CD4-positive, alpha-beta T cell treated with Interleukin-6 at 100 ng/mL for 8 hours (primary cell): ENCODE results near the gene TAF4B.
"Not testable (repeated sequence)": the region's sequence is repeated elsewhere in the genome, so short reads cannot be mapped to it uniquely, and the experiment has no call there.

Experiments used
- DNase-seq: peaks from one replicate; pipeline ENCODE4 v3.0.0-alpha.2; 2020; ENCODE audit warnings: mixed read lengths, low spot score

Gene TAF4B

DNA sequence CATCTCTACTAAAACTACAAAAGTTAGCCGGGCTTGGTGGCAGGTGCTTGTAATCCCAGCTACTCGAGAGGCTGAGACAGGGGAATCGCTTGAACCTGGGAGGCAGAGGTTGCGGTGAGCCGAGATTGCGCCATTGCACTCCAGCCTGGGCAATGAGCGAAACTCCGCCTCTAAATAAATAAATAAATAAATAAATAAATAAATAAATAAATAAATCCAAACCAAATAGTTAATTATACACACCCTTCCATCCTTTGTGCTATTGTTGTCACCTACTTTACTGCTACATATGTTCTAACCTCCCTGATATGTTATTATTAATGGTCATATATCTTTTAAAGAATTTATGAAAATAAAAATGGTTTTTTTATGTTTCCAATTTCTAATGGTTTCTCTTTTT is 155.3 kb downstream of the TAF4B start:
- not testable (repeated sequence) for DNase-seq

DNA sequence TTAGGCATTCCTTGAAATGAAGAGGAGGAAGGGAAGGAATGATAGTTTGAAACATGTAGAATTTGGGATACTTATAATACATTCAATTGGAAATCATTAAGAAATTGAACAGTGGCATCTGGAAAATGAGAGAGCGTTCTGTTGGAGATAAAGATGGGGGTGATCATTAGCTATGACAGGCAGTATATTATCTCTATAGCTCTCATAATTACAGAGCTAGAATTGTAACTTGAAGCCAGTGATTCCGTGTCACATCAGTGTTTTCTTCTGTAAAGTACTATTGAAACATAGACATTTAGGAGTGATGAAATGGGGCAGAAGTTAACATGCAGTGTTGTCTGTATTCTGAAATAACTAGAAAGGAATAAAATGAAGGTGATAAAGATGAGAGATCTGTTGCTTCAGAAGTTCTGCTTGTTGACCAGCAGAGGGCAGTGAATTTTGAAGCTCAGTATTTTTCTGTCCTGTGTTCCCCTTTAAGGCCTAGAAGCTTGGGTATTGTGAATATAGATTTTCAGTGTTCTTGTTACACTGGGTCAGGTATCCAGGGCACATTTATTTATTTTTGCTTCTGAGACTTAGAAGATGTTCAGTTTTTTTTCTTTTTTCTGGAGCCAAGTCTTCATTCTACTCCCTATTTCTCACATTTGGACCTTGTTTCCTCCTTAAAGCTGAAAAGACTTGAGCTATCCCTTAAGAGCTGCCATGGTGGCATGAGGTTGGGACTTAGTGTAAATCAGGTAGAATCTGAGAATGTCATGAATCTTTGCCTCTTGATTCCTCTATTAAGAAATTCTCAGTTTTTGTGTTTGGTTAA is 157.4 kb downstream of the TAF4B start:
- DNase-seq, result peak; percentile 13

DNA sequence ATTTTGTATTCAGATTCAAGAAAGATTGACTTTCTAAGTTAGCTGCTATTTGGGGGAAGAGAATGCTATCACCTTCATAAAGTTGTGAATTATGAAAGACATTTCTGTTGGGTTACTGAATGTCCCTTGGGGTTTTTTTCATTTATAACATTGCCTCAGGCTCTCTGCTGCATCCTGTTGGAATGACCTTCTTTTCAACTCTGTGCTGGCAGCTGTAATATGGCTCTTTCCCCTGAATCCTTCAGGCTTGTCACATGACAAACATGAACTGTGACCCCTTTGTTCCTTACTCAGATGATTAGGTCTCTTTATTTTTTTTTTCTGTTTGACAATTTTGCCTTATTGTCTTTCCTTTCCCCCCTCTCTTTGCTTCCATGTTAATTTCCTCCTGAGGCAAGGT is 159.8 kb downstream of the TAF4B start:
- no peak for DNase-seq

DNA sequence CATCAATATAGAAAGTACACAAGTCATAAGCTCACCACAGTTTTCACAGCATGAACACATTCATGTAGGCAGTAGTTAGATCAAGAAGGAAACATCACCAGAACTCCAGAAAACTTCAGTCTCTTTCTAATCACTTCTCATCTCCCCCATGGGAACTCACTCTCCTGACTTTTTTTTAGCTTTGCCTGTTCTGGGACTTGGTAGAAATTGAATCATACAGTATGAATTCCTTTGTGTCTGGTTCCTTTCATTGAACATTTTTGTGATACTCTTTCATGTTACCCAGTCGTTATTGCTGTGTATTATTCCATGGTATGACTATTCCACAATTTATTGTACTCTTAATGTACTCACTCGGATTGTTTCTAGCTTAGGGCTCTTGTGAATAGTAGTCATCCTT is 160.2 kb downstream of the TAF4B start:
- DNase-seq, result no peak

DNA sequence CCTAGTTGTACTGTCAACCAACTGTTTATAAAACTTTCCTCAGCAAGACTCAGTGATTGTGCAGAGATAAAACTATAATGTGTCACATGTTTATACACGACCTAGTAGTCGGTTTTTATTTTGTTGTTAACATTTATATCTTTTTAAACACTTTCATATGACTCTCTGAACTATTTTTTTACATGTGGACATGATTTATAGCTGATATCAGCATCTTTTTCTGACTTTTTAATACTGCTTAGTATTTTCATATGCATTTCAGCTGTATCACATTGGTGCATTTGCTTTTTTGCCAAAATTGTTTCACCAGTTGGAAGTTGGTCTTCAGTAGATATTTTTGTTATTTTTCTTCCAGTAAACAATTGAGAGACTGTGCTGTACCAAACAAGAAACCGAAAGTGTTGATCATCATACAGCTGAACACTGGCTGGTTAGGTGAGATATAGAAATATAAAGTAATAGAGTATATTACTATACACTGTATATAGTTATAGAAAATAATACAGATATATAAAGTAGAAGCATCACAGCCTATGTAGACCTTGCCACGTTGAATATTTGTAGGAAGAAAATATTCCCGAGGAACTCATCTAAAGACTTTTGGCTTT is 167.9 kb downstream of the TAF4B start:
- no peak for DNase-seq

DNA sequence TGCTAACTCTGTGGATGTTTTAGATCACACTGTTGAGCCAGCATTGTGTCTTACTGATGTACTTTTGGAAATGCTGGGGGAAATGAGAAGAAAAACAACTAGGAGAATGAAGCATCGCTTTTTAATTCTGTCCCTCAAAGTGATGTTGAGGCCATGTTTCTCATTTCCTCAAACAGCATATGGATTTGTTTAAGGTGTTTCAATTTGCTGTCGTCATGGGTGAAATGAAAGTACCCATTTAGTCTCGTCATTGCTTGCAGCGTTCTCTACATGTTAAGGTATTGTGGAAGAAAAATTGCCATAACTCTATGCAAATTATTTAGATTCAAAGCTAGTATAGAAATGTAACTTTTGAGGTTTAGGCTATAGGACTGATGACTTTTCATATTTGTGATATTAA is 170.8 kb downstream of the TAF4B start:
- no peak for DNase-seq

DNA sequence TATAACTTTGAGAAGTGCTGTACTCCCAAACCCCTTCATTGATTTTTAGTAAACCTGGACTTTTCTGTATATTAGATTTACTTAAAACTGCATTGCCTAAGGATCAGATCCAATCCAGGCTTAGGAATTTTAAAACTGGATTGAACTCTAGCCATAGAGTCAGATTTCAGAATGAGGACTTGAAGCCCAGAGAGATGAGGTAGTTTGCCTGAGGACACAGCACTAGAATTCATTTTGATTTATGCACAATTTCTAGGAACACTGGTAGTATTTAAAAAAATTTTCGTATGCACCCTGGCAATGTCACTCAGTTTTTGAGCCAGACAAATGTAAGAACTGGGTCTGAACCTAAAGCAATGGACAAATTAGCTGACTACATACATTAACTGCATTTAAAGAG is 177.2 kb downstream of the TAF4B start:
- DNase-seq, result no peak

DNA sequence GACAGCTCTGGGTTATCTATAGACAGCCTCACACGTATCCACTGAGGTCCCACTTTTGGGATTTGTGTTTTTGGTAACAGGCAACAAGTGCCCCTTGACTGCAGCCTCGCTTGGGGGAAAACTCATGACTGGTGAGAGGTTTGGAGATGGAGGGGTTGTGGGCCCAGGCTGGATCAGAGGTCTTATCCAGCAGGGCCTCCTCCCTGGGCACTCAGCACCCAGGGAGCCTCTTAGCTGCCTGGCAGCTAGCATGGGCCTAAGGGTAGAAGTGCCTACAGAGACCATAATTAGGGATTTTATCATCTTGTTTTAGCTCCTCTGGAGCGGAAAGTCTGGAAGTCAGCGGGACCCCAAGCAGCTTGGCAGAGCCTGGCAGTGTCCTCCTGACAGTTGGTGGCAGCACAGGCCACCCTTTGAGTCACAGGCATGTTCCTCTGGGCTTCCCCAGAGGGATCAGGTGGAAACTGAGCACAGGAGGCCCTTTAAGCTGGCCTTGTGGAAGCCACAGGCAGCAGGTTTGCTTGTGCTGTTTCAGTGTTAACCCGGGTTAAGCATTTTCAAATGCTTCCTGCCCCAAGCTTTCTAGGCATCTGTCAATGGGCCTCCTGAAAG is 179.1 kb downstream of the TAF4B start:
- DNase-seq, result no peak

DNA sequence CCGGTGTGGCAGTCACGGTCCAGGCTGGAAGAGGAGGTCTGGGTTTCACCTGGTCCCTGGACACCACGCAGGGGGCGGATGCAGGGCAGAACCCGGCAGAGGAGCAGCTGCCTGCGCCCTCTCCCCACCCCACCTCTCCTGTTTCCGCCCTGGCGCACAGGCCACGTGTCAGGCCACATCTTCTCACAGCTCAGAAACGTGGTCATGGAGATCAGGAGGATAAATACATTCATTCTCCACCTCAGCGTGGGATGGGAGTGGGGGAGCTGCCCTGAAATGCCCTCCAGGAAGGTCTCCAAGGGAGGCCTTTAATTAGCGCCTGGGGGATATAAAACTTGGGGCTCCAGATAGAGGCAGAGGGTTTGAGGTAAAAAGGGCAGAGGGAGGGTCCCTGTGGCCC is 180.1 kb downstream of the TAF4B start:
- DNase-seq, result no peak

DNA sequence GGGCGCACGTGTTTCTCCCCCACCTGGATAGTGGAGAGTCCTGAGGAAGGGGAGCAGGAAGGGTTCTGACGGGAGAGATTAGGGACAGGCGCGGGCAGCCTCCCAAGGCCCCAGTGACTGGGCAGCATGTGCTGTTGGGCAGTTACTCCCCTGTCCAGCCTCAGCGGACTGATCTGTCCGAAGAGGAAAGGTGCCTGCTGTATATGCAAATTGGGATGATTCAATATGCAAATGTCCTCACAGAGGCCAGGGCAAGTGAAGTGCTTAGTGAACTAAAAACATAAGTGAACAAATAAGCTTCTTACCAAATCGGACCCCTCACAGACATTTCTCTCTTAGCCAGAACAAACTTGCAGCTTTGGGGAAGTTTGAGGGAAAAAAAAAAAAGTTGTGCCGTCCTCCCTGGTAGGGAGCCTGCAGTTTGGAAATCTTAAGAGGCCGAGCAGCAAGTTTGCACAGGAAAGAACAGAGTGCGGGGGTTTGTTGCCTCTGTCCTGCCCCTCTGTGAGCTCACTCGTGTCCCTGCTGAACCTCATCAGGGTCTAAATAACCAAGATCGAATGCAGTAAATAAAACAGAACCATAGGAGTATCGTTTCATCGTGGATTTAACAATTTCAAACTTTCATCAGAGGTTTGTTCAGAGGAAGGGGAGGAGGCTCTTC is 180.7 kb downstream of the TAF4B start:
- no peak for DNase-seq

DNA sequence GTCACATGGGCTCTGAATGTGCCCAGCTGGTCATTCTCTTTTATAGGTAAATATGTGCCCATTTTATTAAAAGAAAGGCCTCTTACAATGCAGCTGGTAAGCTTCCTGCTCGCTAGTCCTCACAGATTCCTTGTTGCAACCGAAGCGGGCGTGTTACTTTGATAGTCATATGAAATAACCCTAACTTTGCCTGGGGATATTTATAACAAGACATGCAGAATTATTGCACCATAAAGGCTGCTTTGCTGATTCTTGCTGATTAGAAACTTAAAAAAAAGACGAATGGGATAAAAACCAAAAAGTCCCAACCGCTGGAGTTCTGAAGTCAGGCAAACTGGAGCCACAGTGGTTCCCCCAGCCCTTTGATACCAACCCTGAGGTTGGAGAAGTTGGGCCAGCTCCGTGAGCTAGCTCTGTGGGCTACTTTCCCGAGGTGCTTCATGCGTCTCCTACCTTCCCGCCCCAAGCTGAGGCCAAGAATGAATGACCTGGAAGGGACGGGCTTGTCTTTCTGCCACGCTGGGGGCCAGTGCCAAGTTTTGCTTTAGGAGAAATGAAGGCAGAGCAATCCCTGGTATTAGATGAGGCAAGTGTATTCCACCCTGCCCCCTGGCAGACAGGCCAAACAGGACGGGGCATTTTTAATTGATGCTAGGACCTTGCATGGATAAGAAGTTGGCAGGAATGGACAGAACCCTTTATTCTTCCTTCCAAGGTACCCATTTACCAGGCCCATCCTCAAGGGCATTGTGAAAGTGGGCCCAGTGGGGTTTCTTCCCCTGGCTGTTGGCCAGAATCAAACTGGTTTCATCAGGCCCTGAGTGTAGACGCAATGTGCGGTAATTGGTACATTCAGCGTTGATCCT is 181.7 kb downstream of the TAF4B start:
- no peak for DNase-seq

DNA sequence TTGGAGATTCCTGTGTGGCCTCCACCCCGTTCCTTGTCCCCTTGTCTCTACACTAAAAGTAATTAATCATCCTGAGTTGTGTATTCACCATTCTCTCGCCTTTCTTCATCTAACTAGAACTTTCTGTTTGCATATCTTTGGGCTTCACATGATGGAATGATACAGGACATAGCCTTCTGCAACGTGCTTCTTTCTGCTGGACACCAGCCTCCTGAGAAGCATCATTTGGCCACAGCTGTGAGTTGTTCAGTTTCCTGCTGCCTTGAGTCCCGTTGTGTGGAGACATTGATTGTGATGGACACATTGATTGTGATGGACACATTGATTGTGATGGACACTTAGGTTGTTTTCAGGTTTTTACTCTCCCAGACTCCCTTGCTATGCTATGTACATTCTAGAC is 182.8 kb downstream of the TAF4B start:
- DNase-seq, result no peak

DNA sequence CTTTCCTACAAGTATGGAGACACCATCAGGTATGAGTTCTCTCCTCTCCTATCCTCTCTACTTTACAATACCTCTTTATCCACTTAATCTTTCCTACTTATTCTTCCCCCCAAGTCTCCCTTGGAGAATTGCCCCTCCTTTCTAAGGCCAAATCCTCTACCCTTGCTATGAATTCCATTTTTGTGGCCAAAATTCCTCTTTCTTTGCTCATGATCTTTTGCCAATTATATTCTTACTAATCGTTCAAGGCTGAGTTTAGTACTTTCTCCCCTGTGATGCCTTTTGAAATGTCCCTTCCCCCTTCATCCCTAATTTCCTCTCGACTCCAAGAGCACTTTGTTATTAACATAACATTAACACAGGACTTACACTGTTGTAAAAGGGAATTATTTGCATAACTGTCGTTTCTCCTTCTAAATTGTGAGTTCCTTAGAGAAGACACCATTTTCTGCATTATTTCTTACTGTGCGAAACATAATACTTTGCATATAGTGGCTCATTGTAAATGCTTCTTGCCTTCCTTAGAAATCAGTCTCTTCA is 188.7 kb downstream of the TAF4B start:
- no peak for DNase-seq

DNA sequence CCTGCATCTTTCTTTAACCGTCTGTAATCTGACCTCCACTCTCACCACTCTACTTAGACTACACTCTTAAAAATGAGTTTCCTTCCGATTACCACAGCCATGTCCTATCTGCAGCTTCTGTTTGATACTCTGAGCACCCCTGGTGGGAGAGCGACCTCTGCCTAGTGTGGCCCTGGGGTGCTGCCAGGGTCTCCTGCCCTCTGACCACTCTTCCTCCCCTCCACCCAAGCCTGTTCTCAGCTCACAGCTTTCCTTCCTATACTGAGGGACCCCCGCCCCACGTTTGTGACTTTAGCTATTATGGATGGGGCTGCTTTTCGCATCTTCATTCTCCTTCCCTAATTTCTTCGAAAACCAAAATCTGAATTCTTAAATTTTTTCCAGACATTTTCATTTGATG is 189.4 kb downstream of the TAF4B start:
- DNase-seq, result no peak

DNA sequence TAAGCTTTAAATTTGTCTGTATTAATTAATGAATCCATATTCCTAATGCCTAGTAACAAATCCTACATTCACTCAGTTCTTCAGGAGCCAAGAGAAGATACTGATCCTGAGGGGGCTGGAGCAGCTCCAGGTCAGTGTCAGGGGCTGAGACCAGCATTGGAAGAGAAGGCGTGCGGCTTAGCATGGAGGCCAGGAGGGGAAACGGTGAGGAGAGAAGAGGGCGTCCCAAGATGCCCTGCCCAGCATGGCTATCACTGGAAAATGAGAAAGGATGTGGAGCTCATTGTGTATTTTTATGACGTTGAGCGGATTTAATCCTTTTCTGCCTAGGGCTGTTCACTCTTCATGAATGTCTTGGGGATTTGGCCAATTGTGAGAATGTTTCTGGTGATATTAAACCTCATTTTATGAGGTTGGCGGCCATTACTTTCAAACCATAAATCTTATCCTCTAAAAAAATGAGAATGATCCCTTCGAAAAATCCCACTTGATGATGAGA is 190.5 kb downstream of the TAF4B start:
- no peak for DNase-seq

DNA sequence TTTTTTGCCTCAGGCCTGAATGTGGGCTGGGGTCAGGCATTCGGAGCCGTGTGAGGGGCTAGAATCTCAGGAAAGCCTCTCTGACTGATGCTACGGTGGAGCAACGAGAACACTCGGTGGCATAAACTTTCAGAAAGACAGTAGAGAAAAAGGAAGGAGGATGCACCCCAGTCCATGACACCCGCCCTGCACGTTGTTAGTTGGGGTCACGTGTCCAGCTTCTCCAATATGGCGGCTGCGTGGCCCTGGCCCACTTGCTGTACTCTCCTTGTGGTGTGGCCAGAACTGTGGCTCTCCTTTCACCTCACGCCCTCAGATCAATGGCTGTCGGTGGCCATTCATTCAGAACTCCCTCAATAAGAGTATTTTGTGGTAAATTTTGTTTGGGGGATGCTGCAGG is 190.9 kb downstream of the TAF4B start:
- DNase-seq, result no peak

DNA sequence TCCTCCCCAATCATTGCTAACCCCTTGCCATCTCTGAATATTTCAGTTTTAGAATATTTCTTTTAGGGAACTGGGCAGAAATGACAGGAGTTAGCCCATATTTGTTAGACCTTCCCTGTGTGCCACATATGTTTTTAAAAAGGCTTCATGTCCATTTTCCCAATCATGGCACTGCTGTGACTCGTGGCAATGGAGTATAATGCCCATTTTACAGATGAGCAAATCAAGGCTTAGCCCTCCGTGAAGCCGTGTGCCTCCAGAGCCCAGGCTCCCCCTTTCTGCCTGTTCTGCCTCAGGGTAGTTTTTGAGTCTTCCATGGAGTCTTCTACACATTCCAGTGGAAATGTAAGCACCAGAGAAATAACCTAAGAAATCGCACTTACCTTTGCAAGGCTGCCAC is 192.0 kb downstream of the TAF4B start:
- no peak for DNase-seq

DNA sequence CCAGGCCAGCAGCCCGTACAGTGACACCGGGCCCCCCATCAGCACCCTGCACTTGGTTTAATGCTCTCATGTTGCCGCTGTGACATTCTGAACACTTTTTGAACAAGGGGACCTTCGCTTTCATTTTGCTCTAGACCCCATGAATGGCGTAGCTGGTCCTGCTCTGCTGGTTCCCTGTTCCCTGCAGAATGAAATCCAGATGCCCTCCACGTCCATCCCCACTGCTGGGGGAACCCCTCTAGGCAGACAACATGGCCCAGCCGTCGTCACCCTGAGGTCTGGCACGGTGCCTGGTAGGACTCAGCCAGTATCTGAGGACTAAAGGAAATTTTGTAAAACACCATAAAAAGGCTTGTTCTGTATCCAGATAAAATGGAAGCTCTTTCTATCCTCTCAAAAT is 193.5 kb downstream of the TAF4B start:
- DNase-seq, result no peak

DNA sequence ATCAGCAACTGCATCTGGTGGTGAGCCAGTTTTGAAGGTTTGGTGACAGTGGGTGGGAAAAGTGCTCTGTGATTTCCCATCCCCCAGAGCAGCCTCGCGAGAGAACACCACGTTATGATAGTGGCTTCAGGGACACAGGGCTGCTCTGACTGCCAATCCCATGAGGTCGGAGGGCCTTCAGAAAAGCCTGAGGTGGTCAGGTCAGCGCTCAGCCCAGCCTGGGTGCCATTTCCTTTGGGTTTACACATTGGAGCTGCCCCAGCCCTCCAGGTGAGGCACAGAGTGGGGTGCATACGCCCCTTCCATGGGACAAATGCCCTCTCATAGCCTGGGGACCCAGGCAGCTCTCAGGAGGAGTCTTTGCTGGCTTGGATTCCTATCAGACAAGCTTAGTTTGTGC is 195.3 kb downstream of the TAF4B start:
- DNase-seq, result no peak

DNA sequence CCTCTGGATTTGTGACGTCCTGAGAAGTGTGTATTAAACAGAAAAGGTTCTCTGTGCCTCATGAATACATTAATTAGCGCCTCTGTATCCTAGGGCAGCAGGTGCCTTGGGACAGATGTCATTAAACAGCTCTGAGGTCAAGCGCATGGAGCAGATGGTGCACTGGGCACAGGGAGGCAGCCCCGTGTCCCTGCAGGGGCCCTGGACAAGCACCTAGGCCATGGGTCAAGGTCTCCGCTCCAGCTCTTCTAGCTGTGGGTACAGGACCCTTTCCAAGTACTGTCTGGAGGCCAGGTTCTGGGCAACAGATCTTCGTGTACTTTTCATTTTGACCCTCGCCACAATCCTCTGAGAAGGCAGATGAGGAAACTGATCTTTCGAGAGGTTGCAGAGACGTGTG is 195.7 kb downstream of the TAF4B start:
- DNase-seq, result no peak

DNA sequence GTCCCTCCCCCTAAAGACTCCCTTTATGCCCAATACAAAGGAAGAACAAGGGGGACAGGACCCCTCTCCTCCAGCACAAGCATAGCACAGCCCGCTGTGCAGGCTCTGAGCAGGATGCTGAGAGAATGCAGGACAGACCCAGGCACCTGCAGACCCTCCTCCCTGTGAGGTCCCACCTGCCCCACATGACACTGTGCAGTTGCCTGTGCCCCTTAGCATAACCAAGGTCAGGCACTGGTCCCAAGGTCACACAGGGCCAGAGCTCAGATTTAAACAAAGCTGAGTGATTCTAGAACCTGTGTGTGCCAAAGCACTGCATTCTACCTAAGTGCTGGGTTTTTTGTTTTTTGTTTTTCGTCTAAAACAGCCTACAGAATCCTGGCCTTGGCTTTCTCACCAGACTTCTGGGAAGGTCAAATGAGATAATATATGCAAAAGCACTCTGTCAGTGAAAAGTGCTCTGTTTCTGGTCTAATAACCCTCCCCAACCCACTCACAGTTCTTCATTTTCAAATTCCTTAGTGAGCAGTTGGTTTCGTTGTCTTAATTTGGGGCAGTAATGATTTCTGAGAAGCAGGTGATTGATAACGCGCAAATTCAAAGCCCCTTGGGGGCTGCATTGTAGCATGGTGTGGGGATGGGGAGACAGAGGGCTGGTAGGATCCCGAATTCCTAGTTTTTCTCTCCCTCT is 196.4 kb downstream of the TAF4B start:
- DNase-seq, result no peak
